OCI-M2 (cell line): ENCODE results near the gene CCDC127.
"Not testable (repeated sequence)": the region's sequence is repeated elsewhere in the genome, so short reads cannot be mapped to it uniquely, and the experiment has no call there.

Experiments
- DNase-seq: peaks from one replicate; lab custom pipeline; 2025; ENCODE audit not compliant: unreplicated experiment; lab: John Stamatoyannopoulos, UW

CCDC127 gene

DNA sequence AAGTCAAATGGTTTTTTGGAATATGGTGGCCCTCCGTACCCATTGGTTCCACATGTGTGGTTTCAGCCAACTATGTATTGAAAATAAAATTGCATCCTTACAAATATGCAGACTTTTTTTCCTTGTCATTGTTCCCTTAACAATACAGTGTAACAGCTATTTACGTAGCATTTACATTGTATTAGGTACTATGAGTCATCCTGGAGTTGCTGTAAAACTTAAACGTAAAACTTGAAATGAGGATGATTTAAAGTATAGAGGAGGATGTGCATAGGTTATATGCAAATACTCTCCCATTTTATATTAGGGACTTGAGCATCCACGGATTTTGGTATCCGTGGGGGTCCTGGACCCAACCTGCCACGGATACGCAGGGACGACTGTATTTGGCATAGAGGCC lies 16.5 kb upstream of the CCDC127 start:
- DNase-seq = no peak

DNA sequence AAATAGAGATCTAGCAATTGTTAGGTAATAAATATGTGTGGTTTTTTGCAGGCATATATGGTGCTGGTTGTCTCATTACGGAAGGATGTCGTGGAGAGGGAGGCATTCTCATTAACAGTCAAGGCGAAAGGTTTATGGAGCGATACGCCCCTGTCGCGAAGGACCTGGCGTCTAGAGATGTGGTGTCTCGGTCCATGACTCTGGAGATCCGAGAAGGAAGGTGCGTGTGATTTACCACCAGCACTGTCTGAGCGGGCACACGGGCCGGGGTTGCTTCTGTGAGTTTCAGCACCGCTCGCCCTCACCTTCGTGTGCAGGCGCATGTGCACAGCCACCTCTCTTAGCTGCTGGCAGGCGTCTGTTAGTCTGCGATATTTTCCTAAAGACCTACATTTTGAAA lies 15.5 kb upstream of the CCDC127 start:
- not testable (repeated sequence) for DNase-seq

DNA sequence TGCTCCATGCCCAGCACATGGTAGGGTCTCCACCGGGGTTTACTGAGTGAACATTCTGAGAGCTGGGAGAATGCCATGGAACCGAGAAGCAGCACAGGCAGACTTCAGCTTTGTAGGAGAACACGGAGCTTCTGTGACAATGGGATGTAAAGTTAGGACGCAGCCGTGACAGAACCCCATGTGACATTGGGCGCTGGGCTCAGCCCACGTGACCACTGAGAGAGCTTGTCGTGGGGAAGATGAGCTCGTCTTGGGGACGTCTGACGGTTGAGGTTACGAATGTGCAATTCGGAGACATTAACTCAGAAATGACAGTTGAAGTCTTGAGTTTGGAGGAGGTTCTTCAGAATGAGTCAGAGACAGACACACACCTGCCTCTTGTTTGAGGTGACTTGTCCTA lies 13.7 kb upstream of the CCDC127 start:
- DNase-seq = no peak

DNA sequence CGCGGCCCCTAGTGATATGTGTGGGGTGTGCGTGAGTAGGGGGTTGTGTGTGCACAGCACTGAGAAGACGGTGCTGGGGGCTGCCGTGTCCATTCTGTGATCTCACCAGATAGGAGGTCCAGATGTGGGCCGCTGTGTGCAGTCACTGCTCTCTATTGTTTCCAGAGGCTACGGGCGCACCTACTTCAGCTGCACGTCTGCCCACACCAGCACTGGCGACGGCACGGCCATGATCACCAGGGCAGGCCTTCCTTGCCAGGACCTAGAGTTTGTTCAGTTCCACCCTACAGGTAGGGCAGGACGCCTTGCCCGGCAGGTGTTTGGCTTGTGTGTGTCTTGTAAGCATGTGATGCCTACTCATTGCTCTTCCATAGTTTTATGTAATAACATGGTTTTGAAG lies 12.8 kb upstream of the CCDC127 start:
- DNase-seq = no peak

DNA sequence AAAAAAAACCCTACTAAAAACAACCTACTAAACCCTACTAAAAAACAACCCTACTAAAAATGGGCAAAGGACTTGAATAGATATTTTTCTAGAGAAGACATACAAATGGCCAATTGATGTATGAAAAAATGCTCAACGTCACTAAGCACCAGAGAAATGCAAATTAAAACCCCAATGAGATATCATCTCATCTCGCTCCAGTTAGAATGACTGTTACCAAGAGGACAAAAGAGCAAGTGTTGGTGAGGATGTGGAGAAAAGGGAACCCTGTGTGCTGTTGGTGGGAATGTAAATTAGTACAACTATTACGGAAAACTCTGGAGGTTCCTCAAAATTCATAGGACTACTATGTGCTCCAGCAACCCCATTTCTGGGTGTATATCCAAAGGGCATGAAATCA lies 10.9 kb upstream of the CCDC127 start:
- DNase-seq = no peak

DNA sequence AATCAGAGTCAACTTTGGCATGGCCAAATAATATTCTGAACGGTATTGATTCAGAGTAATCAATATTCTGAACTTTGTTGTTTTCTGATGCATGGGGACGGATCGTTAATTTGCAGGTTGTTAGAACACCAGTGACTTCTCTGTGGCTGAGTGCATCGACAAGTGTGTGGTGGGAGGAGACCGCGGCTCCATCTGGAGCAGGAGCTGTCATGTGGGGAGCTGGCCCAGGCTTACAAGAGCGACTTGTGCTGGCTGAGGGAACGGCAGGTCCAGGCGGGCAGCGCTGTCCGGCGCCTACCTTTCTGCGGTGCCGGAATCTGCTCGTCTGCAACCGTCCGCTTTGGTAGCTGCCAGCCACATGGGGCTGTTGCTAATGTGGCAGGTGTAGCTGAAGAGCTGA lies 9.4 kb upstream of the CCDC127 start:
- not testable (repeated sequence) for DNase-seq

DNA sequence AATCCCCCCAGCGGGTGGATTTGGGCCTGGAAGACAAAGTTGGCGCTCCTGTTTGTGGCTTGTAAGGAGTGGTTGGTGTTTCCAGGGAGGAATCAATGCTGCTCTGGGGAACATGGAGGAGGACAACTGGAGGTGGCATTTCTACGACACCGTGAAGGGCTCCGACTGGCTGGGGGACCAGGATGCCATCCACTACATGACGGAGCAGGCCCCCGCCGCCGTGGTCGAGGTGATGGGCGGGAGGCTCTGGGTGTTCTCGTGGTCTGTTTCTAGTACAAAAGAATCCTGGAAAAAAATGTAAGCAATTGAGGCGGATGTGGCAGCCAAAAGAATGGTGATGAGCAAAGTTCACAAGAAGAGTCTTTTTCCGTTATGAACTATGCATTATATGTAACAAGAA lies 7.4 kb upstream of the CCDC127 start:
- no peak for DNase-seq

DNA sequence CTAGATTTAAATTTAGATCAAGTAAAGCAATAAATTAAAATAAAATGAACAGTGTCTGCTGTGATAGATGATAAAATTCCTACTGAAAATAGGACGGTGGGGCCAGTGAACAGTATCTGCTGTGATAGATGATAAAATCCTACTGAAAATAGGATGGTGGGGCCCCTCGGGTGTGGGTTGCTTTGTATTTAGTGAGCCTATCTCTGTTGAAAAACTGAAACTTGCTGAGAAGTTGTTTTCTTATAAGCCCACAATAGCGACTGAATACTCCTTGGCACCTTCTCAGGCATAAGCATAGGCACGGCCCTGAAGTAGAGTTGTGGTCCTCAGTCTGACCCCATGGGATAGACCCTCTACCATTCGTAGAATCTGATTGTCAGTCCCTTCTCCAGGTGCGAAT lies 5.8 kb upstream of the CCDC127 start:
- DNase-seq = no peak

DNA sequence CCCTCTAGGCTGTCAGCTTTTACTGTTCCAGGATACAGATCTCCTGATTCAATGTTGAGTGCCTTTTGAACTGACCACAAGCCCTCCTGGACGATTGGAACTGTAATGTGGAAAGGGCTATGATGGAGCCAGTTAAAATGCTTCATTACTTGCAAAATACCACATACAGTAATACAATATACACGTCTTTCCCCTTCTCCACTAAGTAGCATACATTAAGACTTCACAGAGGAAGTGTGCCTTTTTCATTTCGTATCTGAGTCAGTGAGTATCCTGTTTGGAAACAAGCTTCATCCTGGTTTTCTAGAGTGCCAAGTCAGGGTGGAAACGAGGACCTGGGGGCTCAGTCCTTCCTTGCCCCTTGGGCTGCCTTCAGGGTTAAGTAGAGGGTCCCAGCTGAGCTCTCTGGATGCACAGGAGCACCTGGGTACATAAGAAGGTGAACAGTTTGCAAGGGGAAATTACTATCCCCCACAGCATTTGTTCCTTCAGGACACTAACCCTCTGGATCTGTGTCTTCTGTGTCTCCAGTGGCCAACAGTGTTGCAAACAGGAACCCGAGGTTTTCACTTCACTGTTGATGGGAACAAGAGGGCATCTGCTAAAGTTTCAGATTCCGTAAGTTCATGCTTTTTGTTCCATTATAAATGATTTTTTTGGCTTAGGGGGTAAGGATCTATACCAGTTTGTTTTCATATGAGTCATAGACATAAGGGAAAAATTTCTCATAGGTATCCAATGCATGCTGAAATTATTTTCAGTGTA lies 5.2 kb upstream of the CCDC127 start:
- not testable (repeated sequence) for DNase-seq

DNA sequence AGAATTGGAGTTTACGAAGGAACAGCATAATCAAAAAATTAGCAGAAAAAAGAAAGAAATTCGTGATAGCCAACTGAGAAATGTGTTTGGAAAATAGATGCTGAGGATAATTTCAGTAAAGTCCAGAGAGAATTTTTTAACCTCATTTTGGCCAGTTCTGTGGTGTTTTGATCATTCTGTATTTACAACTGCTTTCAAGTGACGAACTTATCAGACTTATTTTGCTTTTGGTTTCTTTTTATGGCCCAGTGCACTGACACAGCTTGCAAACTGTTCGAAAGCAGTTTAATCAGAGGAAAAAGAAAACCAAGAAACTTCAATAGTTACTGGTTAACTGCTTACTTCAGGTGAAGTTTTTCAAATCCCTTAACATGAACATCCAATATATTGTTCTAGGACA lies 2.0 kb upstream of the CCDC127 start:
- no peak for DNase-seq

DNA sequence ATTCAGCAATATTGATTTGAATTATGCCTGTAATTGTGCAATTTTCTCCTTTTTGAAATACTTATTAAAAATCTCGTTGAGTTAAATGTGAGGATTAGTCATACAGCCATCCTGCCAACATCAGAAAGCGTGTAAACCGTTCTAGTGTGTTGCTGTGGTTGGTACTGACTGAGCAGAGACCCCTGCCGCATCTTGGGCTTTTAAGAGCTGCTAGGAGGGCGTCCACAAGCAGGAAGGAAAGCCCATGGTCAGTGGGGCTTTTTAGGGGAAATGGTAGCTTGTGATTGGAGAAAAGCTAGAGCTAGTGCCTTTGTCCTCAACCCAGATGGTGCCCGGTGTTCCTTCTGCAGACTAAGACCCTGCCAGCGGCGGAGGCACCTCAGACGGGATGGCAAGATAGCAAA lies 1.5 kb upstream of the CCDC127 start:
- no peak for DNase-seq

DNA sequence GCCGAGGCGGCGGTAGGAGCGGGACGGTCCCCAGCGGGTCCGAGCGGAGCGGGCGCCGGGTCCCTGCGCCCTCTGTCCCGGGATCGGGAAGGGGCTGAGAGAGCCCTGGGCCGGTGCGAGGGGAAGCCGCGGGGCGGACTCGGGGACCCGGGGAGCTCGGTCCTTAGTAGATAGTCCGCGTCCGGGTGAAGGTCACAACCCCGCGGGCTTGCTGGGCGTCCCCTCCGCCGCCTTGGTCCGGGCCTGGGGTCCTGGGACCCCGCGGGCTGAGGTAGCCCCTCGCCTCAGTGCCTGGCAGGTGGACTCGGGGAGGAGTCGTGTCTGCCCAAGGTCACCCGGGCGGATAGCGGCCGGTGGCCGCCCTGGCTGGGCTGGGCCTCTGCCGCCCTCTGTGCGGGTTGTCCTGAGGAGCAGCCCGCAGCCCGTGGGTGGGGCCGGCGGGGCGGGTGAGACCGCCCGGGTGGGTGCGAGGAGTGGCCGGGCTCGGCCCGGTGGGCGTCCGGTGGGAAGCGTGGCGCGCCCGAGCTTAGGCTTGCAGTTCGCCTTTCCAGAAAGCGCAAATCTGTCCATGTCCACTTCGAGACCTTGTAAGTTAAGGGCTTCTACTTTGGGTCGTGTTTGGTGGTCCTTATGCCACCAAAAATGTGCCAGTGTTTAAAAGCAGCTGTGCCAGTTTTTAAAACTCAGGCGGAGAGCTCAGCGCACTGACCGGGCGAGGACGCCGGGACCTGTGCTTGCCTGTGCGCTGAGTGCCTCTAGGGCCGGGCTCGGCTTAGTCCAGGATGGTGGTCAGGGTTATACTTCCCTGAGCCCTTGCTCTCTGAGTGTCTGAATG lies 721 bp upstream of the CCDC127 start:
- no peak for DNase-seq

DNA sequence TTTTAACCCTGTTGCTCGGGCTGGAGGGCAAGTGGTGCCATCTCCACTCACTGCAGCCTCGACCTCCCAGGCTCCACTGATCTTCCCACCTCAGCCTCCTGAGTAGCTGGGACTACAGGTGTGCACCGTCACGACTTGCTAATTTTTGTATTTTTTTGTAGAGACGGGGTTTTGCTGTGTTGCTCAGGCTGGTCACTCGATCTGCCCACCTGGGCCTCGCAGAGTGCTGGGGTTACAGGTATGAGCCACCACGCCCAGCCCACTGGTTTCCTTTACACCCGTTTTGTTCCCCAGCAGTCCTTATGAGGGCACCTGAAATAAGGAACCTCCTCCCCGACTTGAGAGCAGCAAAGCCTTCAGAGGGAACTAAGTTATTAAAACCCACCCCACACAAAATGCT lies 1.9 kb downstream of the CCDC127 start:
- DNase-seq = not testable (repeated sequence)

DNA sequence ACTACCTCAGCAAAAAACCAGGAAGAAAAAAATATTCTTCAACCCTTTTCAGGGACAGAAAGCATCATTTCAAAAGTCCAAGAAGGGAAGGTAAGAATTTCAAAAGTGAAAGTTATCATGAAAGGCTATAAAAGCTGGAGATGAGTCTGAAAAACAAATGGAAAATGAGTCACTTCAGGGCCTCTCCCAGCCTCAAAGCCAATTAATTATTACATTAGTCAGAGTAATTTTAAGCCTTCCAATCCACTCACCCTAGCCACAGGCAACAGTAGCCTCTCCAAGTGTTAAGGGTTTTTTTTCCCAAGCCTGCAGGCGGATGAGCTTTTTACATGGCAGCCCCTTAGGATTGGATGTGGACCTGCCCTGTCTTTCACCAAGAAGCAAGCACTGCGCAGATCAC lies 2.7 kb downstream of the CCDC127 start:
- not testable (repeated sequence) for DNase-seq

DNA sequence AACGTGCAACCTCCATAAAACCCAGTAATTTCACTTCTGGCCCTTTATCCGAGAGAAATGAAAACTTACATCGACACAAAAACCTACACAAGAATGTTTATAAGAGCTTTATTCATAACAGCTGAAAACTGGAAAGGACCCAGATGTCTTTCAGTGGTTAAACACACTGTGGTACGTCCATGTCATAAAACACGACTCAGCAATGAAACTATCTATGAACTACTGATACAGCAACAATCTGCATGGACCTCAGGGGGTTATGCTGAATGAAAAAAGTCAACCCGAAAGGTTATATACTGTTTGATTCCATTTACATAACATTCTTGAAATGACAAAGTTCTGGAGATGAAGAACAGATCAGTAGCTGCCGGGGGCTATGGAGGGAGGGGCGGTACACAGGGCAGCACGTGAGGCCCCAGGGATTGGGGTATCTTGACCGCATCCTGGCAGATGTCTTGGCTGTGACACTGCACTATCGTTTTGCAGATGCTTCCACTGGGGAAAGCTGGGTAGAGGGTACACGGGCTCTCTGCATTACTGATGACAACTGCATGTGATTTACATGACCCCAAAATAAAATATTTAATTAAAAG lies 4.1 kb downstream of the CCDC127 start:
- no peak for DNase-seq

DNA sequence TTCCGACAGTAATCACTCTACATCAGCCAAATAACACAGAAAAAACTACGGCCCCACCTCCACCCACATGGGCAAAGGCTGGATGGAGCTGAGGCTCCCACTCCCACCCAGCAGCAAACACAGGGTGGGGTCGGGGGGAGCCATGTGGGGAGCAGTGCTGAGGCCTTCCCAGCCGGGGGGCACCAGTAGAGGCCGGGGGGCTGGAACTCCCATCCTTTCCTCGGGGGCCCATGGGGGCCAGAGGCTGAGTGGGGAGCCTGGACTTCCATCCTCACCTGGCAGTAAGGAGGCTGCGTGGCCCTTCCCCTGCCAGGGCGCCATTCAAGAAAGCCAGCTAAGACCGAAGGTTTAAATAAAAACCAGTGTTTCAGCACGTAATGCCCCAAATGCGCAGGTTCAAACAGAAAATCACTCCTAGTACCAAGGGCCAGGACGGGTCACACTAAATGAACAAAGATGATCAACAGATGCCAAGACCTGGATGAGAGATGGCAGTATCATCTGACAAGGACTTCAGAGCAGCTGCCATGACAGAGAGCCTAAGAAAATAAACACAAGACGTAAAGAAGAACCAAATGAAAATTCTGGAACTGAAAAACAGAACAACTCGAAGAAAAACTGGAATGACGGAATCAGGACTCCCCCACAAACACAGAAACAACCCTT lies 9.4 kb downstream of the CCDC127 start:
- no peak for DNase-seq

DNA sequence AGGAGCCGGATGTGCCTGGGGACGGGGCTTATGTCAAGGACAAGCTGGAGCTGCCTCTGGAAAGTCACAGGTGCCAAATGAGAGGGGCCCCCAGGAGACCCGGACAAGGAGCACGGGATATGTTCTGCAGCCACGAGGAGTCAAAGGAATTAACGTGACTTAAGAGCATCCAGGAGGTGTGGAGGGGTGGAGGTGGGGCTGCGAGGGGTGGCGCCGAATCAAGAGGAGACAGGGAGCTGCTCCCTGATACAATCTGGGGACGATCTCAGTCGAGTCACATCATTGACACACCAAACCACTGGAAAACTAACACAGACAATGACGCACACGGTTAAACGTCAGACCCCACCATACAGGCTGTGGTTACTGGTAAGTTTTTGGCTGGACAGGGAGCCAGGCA lies 10.4 kb downstream of the CCDC127 start:
- DNase-seq = no peak

DNA sequence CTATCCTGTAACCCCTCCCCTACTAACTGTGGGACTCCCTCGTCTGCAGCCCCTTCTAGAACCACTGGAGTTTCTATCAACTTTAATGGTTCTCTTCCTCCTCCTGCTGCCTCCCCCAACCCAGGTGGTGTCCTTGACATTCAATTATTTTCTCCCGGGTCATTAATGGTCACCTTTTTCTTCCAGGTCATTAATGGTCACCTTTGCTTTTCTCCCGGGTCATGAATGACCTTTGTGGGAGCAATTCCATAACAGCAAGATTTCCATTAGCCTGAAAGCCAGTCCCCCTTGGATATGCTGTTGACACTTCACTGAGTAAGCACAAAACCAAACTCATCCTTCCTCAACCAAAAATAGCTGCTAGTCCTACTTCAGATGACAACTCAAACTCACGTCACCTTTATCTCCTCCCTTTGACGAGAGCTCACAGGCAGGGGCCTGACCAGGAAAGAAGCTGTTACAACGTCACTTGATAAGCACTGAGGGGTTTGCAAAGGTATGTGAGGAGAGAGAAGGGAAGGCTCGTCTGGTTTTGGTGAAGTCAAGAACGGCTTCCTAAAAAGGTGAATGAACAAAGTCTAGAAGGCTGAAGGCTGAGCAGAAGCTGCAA lies 10.9 kb downstream of the CCDC127 start:
- no peak for DNase-seq

DNA sequence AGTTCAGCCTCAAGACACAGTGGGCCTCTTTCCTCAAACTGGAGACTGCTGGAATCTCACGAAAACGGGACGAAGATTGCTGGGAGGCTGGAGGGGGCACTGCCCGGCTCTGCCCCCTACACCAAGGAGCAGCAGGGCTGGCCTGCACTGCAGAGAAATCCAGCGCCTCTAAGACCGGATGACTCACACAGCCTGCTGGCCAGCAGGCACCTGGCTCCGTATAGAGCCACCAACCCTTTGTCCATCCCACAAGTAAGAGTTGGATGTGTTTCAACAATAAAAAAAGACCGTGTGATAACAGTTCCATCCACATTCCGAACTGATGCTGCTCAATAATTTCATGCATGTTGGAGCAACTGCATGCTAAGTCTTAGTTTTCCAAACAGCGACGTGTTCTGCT lies 11.5 kb downstream of the CCDC127 start:
- no peak for DNase-seq

DNA sequence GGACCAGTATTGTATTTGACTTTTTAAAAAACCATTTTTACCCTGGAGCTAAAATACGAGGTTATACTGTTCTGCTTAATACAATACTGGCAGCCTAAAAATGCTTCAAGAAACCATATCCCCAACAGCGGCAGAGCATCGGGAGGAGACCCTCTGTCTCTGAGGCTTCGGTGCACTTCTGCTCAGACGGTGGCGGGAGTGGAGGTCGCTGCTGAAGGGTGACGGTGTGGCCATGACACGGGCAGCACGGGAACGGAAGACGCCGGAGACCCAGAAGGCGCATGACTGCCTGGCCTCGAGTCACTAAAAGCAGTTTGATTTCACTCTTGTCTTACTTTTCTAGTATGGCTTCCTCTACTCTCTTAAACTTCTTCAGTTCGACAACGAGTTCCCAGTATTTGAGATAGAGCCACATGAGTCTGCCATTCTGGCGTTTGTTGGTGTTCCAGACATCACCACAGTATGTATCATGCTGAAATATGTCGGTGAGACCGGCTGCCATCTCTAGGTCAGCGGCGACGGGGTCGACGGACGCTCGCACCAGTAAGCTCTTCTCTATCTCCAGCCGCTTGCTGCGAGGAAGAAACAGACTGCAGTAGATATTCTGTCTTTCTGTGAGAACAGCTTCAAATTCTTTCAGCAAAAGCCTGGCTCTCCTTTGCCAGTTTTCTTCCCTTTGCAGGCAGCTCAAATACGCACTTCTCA lies 12.8 kb downstream of the CCDC127 start:
- no peak for DNase-seq

DNA sequence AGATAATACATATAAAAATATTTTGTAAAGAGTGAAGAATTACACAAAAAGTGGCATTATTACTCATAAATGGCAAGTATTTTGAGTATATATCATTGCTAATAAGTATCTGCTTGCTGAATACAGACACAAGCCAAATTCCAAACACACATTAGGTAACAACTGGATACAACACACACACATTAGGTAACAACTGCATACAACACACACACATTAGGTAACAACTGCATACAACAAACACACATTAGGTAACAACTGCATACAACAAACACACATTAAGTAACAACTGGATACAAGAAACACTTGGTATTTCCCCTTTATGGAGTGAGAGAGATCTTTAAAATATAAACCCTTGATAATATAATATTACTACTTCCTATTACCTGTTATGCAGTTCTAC lies 13.5 kb downstream of the CCDC127 start:
- DNase-seq = no peak
